OCI-LY1 (cell line): Measurements from ENCODE around the gene DMAC2L.

ENCODE experiments used
- CTCF ChIP-seq: fragments of 200-600 bp; sonication (generic), shearing (Covaris generic); IDR thresholded peaks from 2 replicates; pipeline ENCODE4 v1.5.1; 2017; ENCODE audit warnings: mild to moderate bottlenecking, antibody characterized with exemption, low read length, moderate library complexity, mixed read lengths
- EZH2 ChIP-seq: fragments of 200-600 bp; sonication (generic), shearing (Covaris generic); IDR thresholded peaks from 2 replicates; pipeline ENCODE4 v1.8.0; 2017; ENCODE audit warnings: borderline replicate concordance, mixed run types, mild to moderate bottlenecking, antibody characterized with exemption, low read length, moderate library complexity, mixed read lengths

DNA sequence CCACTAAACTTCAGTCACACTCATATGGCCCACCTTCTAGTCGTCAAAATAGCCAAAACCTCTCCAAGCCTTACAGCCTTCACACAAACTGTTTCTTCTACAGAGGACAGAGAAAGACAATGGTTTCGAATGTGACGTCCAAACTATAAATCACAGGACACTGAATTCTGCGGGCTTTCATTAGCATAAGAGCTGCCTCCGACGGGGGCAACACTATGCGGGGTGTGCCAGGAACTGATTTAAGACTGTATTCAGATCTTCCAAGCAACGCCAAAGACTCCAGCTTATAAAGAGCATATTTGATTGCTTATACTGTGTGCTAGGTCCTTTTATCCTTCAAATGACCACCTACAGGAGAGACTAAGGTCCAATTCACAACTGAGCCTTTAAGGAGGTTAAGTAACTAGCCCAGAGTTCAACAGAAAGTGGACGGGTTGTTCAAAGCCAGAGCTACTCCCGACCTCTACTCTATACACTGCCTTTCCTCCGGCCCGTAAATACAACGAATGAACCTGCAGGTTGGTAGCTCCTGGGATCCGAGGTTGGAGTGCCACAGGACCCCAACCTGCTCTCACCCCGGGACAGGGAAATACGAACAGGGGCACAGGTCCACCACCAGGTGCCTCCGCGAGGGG is 670 bp upstream of the DMAC2L start:
- TF ChIP-seq CTCF (peak; percentile 47), EZH2 (no peak)
